CD4-positive, alpha-beta T cell treated with Interferon alpha-2 for 1 hour (primary cell): Measurements from ENCODE around the gene SLC2A9.

Source experiments
- DNase-seq, 2 donors: peaks; one replicate each; pipeline ENCODE4 v3.0.0-alpha.2; 2020 to 2022

SLC2A9 gene

GRCh38 chr4:10020871-10021652 lies at the start of gene SLC2A9:
Gene SLC2A9, minus strand, starts transcription at chr4:10021497. Its CDS starts 68 bp downstream, at chr4:10021429.
- no peak for DNase-seq

GRCh38 chr4:10069075-10069642 lies 47.9 kb upstream of the SLC2A9 start:
- DNase-seq: no peak

GRCh38 chr4:10066670-10067651 lies 45.7 kb upstream of the SLC2A9 start:
- DNase-seq: no peak

- no peak for DNase-seq
Observed at GRCh38 chr4:10066206-10066605, 44.9 kb upstream of the SLC2A9 start.

- peak in 1 of 2 donors; percentile 34 for DNase-seq
Observed at GRCh38 chr4:10063544-10064300, 42.4 kb upstream of the SLC2A9 start.

GRCh38 chr4:10061650-10062415 lies 40.5 kb upstream of the SLC2A9 start:
- DNase-seq: no peak

- DNase-seq: no peak
Observed at GRCh38 chr4:10058371-10058770, 37.1 kb upstream of the SLC2A9 start.

- no peak for DNase-seq
Observed at GRCh38 chr4:10057023-10057395, 35.7 kb upstream of the SLC2A9 start.

- no peak for DNase-seq
Observed at GRCh38 chr4:10056334-10057022, 35.2 kb upstream of the SLC2A9 start.

GRCh38 chr4:10055871-10056270 lies 34.6 kb upstream of the SLC2A9 start:
- no peak for DNase-seq

- DNase-seq: no peak
Observed at GRCh38 chr4:10054571-10055041, 33.3 kb upstream of the SLC2A9 start.

- no peak for DNase-seq
Observed at GRCh38 chr4:10053635-10054453, 32.5 kb upstream of the SLC2A9 start.

GRCh38 chr4:10051517-10052135 lies 30.3 kb upstream of the SLC2A9 start:
- DNase-seq: no peak

GRCh38 chr4:10050721-10051120 lies 29.4 kb upstream of the SLC2A9 start:
- no peak for DNase-seq

- no peak for DNase-seq
Observed at GRCh38 chr4:10050261-10050661, 29.0 kb upstream of the SLC2A9 start.

- DNase-seq: no peak
Observed at GRCh38 chr4:10048941-10049697, 27.8 kb upstream of the SLC2A9 start.

- no peak for DNase-seq
Observed at GRCh38 chr4:10047967-10048366, 26.7 kb upstream of the SLC2A9 start.

- no peak for DNase-seq
Observed at GRCh38 chr4:10046471-10046870, 25.2 kb upstream of the SLC2A9 start.

- DNase-seq: no peak
Observed at GRCh38 chr4:10045481-10045880, 24.2 kb upstream of the SLC2A9 start.
